ENCODE data around the gene GALNT6. TPM values are rescaled to one million over a fixed set of nuclear protein-coding genes. Genes with fewer than 3 reads are reported as not detected.

Gene GALNT6
- total and polyA plus RNA-seq, 9 of the 15 experiments (the other 6 are each of a cell fraction or from before 2014, with no cell fraction given), result 1.5 to 8.6 (median 5.1) TPM

- no peaks in the 10 kb centered on the region for H3K36me3 ChIP-seq (ENCODE audit: control insufficient read depth, insufficient read depth, low read length)
- intact Hi-C loops (cut with micrococcal nuclease) (no loop called here), in situ Hi-C loops (cut with MboI) (no loop called here)
- no peak for FAIRE-seq
- no peak overlapping the region for H3K4me3 ChIP-seq
- H3K9ac ChIP-seq (ENCODE audit: insufficient read depth in 1 of 2, low read depth in 2 of 2, low read length in 2 of 2), result no peak overlapping the region
- H3K79me2 ChIP-seq (ENCODE audit: control insufficient read depth, insufficient read depth, low read length), result no peaks in the 10 kb centered on the region
- H3K4me2 ChIP-seq (ENCODE audit: insufficient read depth, low read length), result no peak overlapping the region
- no peak for DNase-seq (ENCODE audit: extremely low read depth in 1 of 4, low spot score in 3 of 4)
- no peaks in the 10 kb centered on the region for H3K4me1 ChIP-seq (replicated peaks in 1 of 2; ENCODE audit: control insufficient read depth in 2 of 2, insufficient read depth in 2 of 2, low read length in 2 of 2)
- ChIA-PET POLR2A (no interaction called here), CTCF (ENCODE audit: low intra/inter-chr PET ratio) (no interaction called here)
- no peak for TF ChIP-seq BRF1 (IDR thresholded peaks at IDR 0.05; ENCODE audit: borderline replicate concordance, extremely low read depth, insufficient read length)
- TF ChIP-seq ZKSCAN8 (CRISPR knock-in tag; IDR thresholded peaks at IDR 0.05), result no peak
- TF ChIP-seq CXXC5 (CRISPR knock-in tag; IDR thresholded peaks at IDR 0.05), result no peak
- TF ChIP-seq NR0B1 (IDR thresholded peaks at IDR 0.05; ENCODE audit: partially characterized antibody), result no peak
- TF ChIP-seq ZNF780A (CRISPR knock-in tag; IDR thresholded peaks at IDR 0.05), result no peak
- no peak for TF ChIP-seq HLTF (IDR thresholded peaks at IDR 0.05)
- TF ChIP-seq HDAC2 (IDR thresholded peaks at IDR 0.05), result no peak
- TF ChIP-seq AFF1 (IDR thresholded peaks at IDR 0.05; ENCODE audit: low read depth in 1 of 2, partially characterized antibody in 2 of 2), result no peak
- no peak for TF ChIP-seq PHTF2 (CRISPR knock-in tag; IDR thresholded peaks at IDR 0.05)
- no peak for TF ChIP-seq HMG20B (CRISPR knock-in tag; IDR thresholded peaks at IDR 0.05)
- TF ChIP-seq KDM4B (IDR thresholded peaks at IDR 0.05; ENCODE audit: borderline replicate concordance in 2 of 2, low read depth in 1 of 2), result no peak
- peaks cover 4 to 11% of the 10 kb centered on the region in 2 experiments; a peak in 4 of 5 replicates for H3K27me3 ChIP-seq (ENCODE audit: control insufficient read depth in 2 of 2, insufficient read depth in 2 of 2, low read length in 2 of 2)
- H2AFZ ChIP-seq (ENCODE audit: low read depth, low read length), result no peak overlapping the region
- no peak overlapping the region for H3K27ac ChIP-seq (ENCODE audit: extremely low read depth, low read depth, low read length)
- no peaks in the 10 kb centered on the region for H3K9me1 ChIP-seq (ENCODE audit: control insufficient read depth, insufficient read depth, low read length)
- 0% methylated on average over 1 of the region's 1 CpG for WGBS (ENCODE audit: insufficient coverage, low coverage, missing lambda C conversion rate)
- H4K20me1 ChIP-seq (replicated peaks; ENCODE audit: control insufficient read depth, insufficient read depth, low read length), result no peaks in the 10 kb centered on the region
- no peak for ATAC-seq
- no TSS peak for BruUV-seq (replicated peaks)
- no peaks in the 10 kb centered on the region for H3K9me3 ChIP-seq (replicated peaks; ENCODE audit: control insufficient read depth, insufficient read depth, low read depth, low read length)
Measured at GRCh38 chr12:51434305-51434704, 43.1 kb upstream of the GALNT6 start.
